GM23248 (cell line): ENCODE results near the gene IER3. TPM values are rescaled to one million over a fixed set of nuclear protein-coding genes. Genes with fewer than 3 reads are reported as not detected.
A peak's percentile ranks its signal among the peaks of the same experiment; 100 is the strongest.

Experiments used
- DNase-seq: peaks from one replicate; pipeline ENCODE4 v3.0.0-alpha.2; 2015
- H2AFZ ChIP-seq: fragments of 200-600 bp; sonication (generic); 2 replicates; pipeline ENCODE4 v1.6.1; 2016; ENCODE audit warnings: antibody characterized with exemption
- H3F3A ChIP-seq: fragments of 200-600 bp; sonication (generic); 2 replicates; pipeline ENCODE4 v1.6.1; 2016; ENCODE audit warnings: mild to moderate bottlenecking, antibody characterized with exemption, mixed run types; ENCODE audit not compliant: insufficient read depth
- H3K27ac ChIP-seq: fragments of 200-600 bp; sonication (generic); 2 replicates; pipeline ENCODE4 v1.5.1; 2016; ENCODE audit warnings: mild to moderate bottlenecking
- H3K27me3 ChIP-seq: fragments of 200-600 bp; sonication (generic); replicated peaks from 2 replicates; pipeline ENCODE4 v1.6.1; 2016; ENCODE audit warnings: mild to moderate bottlenecking; ENCODE audit not compliant: insufficient read depth
- H3K36me3 ChIP-seq: fragments of 200-600 bp; sonication (generic); 2 replicates; pipeline ENCODE4 v1.6.1; 2016; ENCODE audit warnings: low read depth, mild to moderate bottlenecking
- H3K4me1 ChIP-seq: fragments of 200-600 bp; sonication (generic); 2 replicates; pipeline ENCODE4 v1.6.1; 2016; ENCODE audit warnings: mild to moderate bottlenecking; ENCODE audit not compliant: insufficient read depth
- H3K4me2 ChIP-seq: fragments of 200-600 bp; sonication (generic); one replicate; pipeline ENCODE4 v1.6.1; 2016; ENCODE audit warnings: mild to moderate bottlenecking; ENCODE audit not compliant: unreplicated experiment
- H3K4me3 ChIP-seq: fragments of 200-600 bp; sonication (generic); 2 replicates; pipeline ENCODE4 v1.5.1; 2016; ENCODE audit warnings: mild to moderate bottlenecking
- H3K79me2 ChIP-seq: fragments of 200-600 bp; sonication (generic); 2 replicates; pipeline ENCODE4 v1.6.1; 2016; ENCODE audit warnings: mild to moderate bottlenecking; ENCODE audit not compliant: insufficient read depth
- H3K9ac ChIP-seq: fragments of 200-600 bp; sonication (generic); 2 replicates; pipeline ENCODE4 v1.6.1; 2016; ENCODE audit warnings: mild to moderate bottlenecking
- H3K9me2 ChIP-seq: fragments of 200-600 bp; sonication (generic); 2 replicates; pipeline ENCODE4 v1.6.1; 2016; ENCODE audit warnings: mixed run types, mild to moderate bottlenecking, moderate library complexity; ENCODE audit not compliant: insufficient read depth
- H3K9me3 ChIP-seq: fragments of 200-600 bp; sonication (generic); one replicate; pipeline ENCODE4 v1.6.1; 2017; ENCODE audit warnings: low read depth
- H4K20me1 ChIP-seq: fragments of 200-600 bp; sonication (generic); 2 replicates; pipeline ENCODE4 v1.6.0; 2016; ENCODE audit not compliant: insufficient read depth
- EZH2 ChIP-seq: fragments of 200-600 bp; sonication (generic); IDR thresholded peaks from 2 replicates; pipeline ENCODE4 v1.6.1; 2018; ENCODE audit warnings: antibody characterized with exemption, mild to moderate bottlenecking; ENCODE audit not compliant: insufficient read depth, poor library complexity, severe bottlenecking
- EZH2phosphoT487 ChIP-seq: fragments of 200-600 bp; sonication (generic); IDR thresholded peaks from 2 replicates; pipeline ENCODE4 v1.6.1; 2018; ENCODE audit warnings: antibody characterized with exemption, moderate library complexity, mild to moderate bottlenecking, low read depth; ENCODE audit not compliant: insufficient read depth
- WGBS, 2 experiments: methylation state at CpG; one replicate each; pipeline ENCODE4 v1.1.6; 2015 to 2017; ENCODE audit warnings: low lambda C conversion rate in 2 of 2, low coverage in 1 of 2; ENCODE audit errors: missing lambda C conversion rate in 2 of 2; 5-methylcytosine and 5-hydroxymethylcytosine counted together
- in situ Hi-C: fragments of 300-500 bp; cut with MboI; formaldehyde crosslinking; loops from 2 replicates; pipeline ENCODE4 v1.15.0; 2020
- polyA plus RNA-seq: library from polyadenylated mRNA; unstranded; fragments of >200 nt; fragmentation: Nextera tagmentation; extraction: Ambion mirVana; gene quantifications from 2 replicates; pipeline ENCODE4 v1.2.1, GENCODE V29; 2016
- total RNA-seq: library from RNA; depleted of rRNA; stranded (reverse); fragments of >200 nt; shearing (Covaris generic); gene quantifications from 2 replicates; pipeline ENCODE4 v1.2.3, GENCODE V29; 2014

Gene IER3
- total and polyA plus RNA-seq, 2 experiments from 2014 or later, result 82.1 to 148 TPM

DNA sequence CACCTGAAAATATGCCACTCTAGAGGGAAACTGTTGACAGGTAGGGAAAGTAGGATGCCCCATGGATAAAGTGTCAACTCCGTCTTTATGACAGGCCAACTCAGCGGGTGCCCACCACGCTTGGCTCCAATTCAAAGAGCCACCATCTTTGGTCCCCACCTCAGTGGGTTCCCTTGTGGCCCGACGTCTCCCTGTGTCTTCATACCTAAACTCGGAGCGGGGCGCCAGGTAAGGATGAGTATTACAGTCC, 27.5 kb downstream of the IER3 start:
- H3K79me2 ChIP-seq, result peaks cover 64% of the 10 kb centered on the region
- no peaks in the 10 kb centered on the region for H3K9me2 ChIP-seq
- peak overlapping the region; percentile 93 for H3K9ac ChIP-seq
- no peaks in the 10 kb centered on the region for H4K20me1 ChIP-seq
- peak overlapping the region; percentile 86 for H3K27ac ChIP-seq
- WGBS, 2 experiments, result 1 to 4% methylated on average over 8 of the region's 8 CpGs
- peak overlapping the region; percentile 68 for H2AFZ ChIP-seq
- no peaks in the 10 kb centered on the region for H3K27me3 ChIP-seq
- peaks cover 3% of the 10 kb centered on the region; the same call in 1 of the 2 replicates for H3K36me3 ChIP-seq
- in situ Hi-C loops, result no loop called here
- peaks cover 27% of the 10 kb centered on the region for H3F3A ChIP-seq
- TF ChIP-seq EZH2phosphoT487, result no peak
- H3K4me3 ChIP-seq, result peak overlapping the region; percentile 76
- DNase-seq, result no peak
- peaks cover 18% of the 10 kb centered on the region for H3K4me1 ChIP-seq
- H3K9me3 ChIP-seq, result no peaks in the 10 kb centered on the region
- H3K4me2 ChIP-seq, result peak overlapping the region; percentile 89

DNA sequence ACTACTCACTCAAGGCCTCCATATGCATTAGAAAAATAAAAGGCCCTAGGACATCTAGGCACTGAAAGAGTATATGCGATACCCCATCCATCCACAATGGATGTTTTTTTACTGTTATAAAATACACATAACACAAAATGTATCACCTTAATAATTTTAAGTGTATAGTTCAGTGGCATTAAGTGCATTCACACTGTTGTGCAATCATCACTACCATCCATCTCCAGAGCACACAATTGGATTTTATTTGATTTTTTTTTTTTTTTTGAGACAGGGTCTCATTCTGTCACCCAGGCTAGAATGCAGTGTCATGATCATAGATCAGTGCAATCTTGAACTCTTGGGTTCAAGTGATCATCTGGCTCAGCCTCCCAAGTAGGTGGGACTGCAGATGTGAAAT, 30.1 kb downstream of the IER3 start:
- Histone ChIP-seq H3K9me2 (no peaks in the 10 kb centered on the region), H3F3A (peaks cover 13% of the 10 kb centered on the region), H3K27me3 (no peaks in the 10 kb centered on the region), H3K4me3 (no peak overlapping the region), H3K4me2 (no peak overlapping the region), H3K9me3 (no peaks in the 10 kb centered on the region), H3K4me1 (peaks cover 17% of the 10 kb centered on the region), H4K20me1 (no peaks in the 10 kb centered on the region), H2AFZ (no peak overlapping the region), H3K9ac (no peak overlapping the region), H3K27ac (no peak overlapping the region), H3K36me3 (peaks cover 3% of the 10 kb centered on the region; the same call in 1 of the 2 replicates), H3K79me2 (peaks cover 43% of the 10 kb centered on the region)
- in situ Hi-C loops, result no loop called here
- 96 to 100% methylated on average over 1 of the region's 1 CpG for WGBS, 2 experiments
- TF ChIP-seq EZH2phosphoT487 (no peak), EZH2 (no peak)
- DNase-seq, result no peak

DNA sequence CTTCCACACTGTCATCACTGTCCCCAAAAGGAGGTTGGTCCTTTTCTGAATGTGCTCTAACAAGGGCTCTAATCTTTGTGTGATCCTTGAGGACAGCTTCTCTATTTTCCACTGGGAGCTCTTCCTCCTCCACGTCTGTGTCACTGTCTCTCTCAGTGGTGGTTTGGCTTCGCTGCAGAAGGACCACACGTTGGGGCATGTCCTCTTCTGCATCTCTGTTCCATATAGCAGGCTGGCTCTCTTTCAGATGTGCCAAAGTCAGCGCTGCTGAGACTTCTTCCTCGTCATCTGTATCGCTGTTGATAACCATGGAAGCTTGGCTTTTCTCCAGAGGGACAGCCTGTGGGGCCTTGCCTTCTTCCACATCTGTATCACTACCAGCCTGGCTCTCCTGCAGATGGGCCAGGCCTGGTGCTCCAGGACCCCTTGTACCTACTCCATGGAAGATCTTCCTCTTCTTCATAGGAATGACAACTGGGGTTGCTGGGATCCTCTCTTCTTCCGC, 31.9 kb downstream of the IER3 start:
- Histone ChIP-seq H3K4me2 (no peak overlapping the region), H3K4me1 (peaks cover 5% of the 10 kb centered on the region; the same call in 1 of the 2 replicates), H3F3A (no peaks in the 10 kb centered on the region), H3K27ac (no peak overlapping the region), H4K20me1 (no peaks in the 10 kb centered on the region), H3K36me3 (peaks cover 3% of the 10 kb centered on the region; the same call in 1 of the 2 replicates), H3K27me3 (no peaks in the 10 kb centered on the region), H3K9me3 (no peaks in the 10 kb centered on the region), H2AFZ (no peak overlapping the region), H3K9ac (no peak overlapping the region), H3K9me2 (no peaks in the 10 kb centered on the region), H3K79me2 (peaks cover 29% of the 10 kb centered on the region), H3K4me3 (no peak overlapping the region)
- TF ChIP-seq EZH2 (no peak), EZH2phosphoT487 (no peak)
- no peak for DNase-seq
- in situ Hi-C loops, result no loop called here
- WGBS, 2 experiments, result 77 to 80% methylated on average over 7 of the region's 7 CpGs

DNA sequence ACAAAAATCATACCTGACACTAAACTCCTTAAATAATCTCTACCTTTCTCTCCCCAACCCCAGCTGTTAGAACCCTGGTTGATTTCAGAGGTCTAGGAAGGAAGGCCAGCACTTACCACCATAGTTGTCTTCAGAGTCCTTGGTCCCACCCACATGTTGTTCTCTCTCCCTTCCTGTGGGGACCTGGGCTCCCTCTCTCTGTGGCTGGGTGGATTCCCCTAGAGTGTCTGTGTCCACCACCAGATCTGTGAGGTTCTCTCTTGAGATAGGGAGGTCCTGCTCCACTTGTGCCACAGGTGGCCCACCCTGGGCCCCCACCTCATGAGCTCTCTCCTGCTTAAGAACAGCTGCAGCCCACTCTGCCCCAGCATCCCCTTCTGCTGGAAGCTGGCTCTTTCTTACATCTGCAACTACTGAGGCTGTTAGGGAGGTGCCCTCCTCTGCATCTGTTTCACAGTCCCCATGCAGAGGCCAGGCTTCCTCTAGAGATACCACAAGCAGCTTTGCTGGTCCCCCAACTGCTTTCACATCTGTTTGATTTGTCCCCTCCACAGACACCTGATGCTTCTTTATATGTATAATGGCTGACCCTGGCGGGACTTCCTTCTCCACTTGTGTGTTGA, 32.5 kb downstream of the IER3 start:
- H3K4me2 ChIP-seq, result no peak overlapping the region
- in situ Hi-C loops, result no loop called here
- H3K4me1 ChIP-seq, result peaks cover 5% of the 10 kb centered on the region; the same call in 1 of the 2 replicates
- H3K79me2 ChIP-seq, result peaks cover 27% of the 10 kb centered on the region
- peaks cover 6% of the 10 kb centered on the region; the same call in 1 of the 2 replicates for H3K36me3 ChIP-seq
- H4K20me1 ChIP-seq, result no peaks in the 10 kb centered on the region
- H3K27me3 ChIP-seq, result no peaks in the 10 kb centered on the region
- no peak for DNase-seq
- H3K9me3 ChIP-seq, result no peaks in the 10 kb centered on the region
- H3K9ac ChIP-seq, result no peak overlapping the region
- H3K4me3 ChIP-seq, result no peak overlapping the region
- H3F3A ChIP-seq, result no peaks in the 10 kb centered on the region
- H3K9me2 ChIP-seq, result no peaks in the 10 kb centered on the region
- no peak overlapping the region for H2AFZ ChIP-seq
- 89 to 100% methylated on average over 1 of the region's 1 CpG for WGBS, 2 experiments
- H3K27ac ChIP-seq, result no peak overlapping the region
- no peak for TF ChIP-seq EZH2phosphoT487
- no peak for TF ChIP-seq EZH2
